ENCODE data around the gene TRIO. TPM values are rescaled to one million over a fixed set of nuclear protein-coding genes. Genes with fewer than 3 reads are reported as not detected.
A peak's percentile ranks its signal among the peaks of the same experiment; 100 is the strongest.
"Not testable (repeated sequence)": the region's sequence is repeated elsewhere in the genome, so short reads cannot be mapped to it uniquely, and the experiment has no call there.

The TRIO gene
- 10 to 100 TPM; 35.0 to 77.5 (median 51.7) TPM for total RNA-seq
- 10 to 100 TPM; 18.5 to 31.7 (median 19.4) TPM for polyA plus RNA-seq
- long read RNA-seq, donor 1, partial matches to known transcripts: 6 of 8 reads
- long read RNA-seq, donor 1, other reads (novel, unspliced or antisense): 2 of 8 reads
- long read RNA-seq, donor 2, partial matches to known transcripts: 4 of 8 reads
- long read RNA-seq, donor 2, other reads (novel, unspliced or antisense): 4 of 8 reads

GRCh38 chr5:14142827-14143545 is at the start of gene TRIO:
Gene TRIO (plus strand): TSS chr5:14143342. CDS start chr5:14143726, 384 bp downstream.
- ATAC-seq (peak; percentile 77 to 85 (median 81)), DNase-seq (peak; percentile 88 to 95)
- 1% methylated on average over 55 to 79 of the region's 79 CpGs for WGBS, 3 donors
- TF ChIP-seq CTCF (IDR thresholded peaks at IDR 0.05): peak; percentile 53
- Histone ChIP-seq H3K27ac (peak within 1 kb of the TSS; percentile 95), H3K9me3 (no peaks in the 10 kb centered on the region), H3K27me3 (ENCODE audit: insufficient read depth in 3 of 3, low read length in 2 of 3) (no peaks in the 10 kb centered on the region), H3K4me3 (peak within 1 kb of the TSS; percentile 96), H3K36me3 (ENCODE audit: insufficient read depth in 1 of 2, low read depth in 1 of 2) (no peaks in the 10 kb centered on the region), H3K4me1 (peaks cover 52% of the 10 kb centered on the region)
- intact Hi-C loops (cut with DNase I): loop anchor here (5.0 kb wide), 2 partner anchors 101 to 124 kb away; no protein-coding TSS in a partner anchor

GRCh38 chr5:14097380-14097779 is 45.8 kb upstream of the TRIO start:
- intact Hi-C loops (cut with DNase I); H3K9me3 ChIP-seq; H3K4me3 ChIP-seq; DNase-seq; ATAC-seq; H3K4me1 ChIP-seq; H3K36me3 ChIP-seq (ENCODE audit: insufficient read depth in 1 of 2, low read depth in 1 of 2); H3K27ac ChIP-seq; H3K27me3 ChIP-seq (ENCODE audit: insufficient read depth in 3 of 3, low read length in 2 of 3): not testable (repeated sequence)
- 67 to 72% (median 71%) methylated on average over 2 of the region's 2 CpGs for WGBS, 3 donors

GRCh38 chr5:14097998-14098471 is 45.1 kb upstream of the TRIO start:
- intact Hi-C loops (cut with DNase I): no loop called here
- Histone ChIP-seq H3K27ac (no peak overlapping the region), H3K4me1 (no peaks in the 10 kb centered on the region), H3K9me3 (no peaks in the 10 kb centered on the region), H3K4me3 (no peak overlapping the region), H3K36me3 (ENCODE audit: insufficient read depth in 1 of 2, low read depth in 1 of 2) (no peaks in the 10 kb centered on the region), H3K27me3 (ENCODE audit: insufficient read depth in 3 of 3, low read length in 2 of 3) (no peaks in the 10 kb centered on the region)
- TF ChIP-seq CTCF (IDR thresholded peaks at IDR 0.05): no peak
- ATAC-seq: no peak
- DNase-seq: no peak
- 54 to 91% (median 78%) methylated on average over 1 of the region's 1 CpG for WGBS, 3 donors

- Histone ChIP-seq H3K9me3 (no peaks in the 10 kb centered on the region), H3K4me3 (no peak overlapping the region), H3K4me1 (no peaks in the 10 kb centered on the region), H3K27ac (no peak overlapping the region), H3K27me3 (ENCODE audit: insufficient read depth in 3 of 3, low read length in 2 of 3) (no peaks in the 10 kb centered on the region), H3K36me3 (ENCODE audit: insufficient read depth in 1 of 2, low read depth in 1 of 2) (no peaks in the 10 kb centered on the region)
- WGBS, 3 donors: 89 to 92% (median 90%) methylated on average over 10 of the region's 10 CpGs
- DNase-seq: no peak
- intact Hi-C loops (cut with DNase I): loop anchor here in 1 of 2 donors (10.0 kb wide), 1 partner anchor 115 kb away; no protein-coding TSS in a partner anchor
- no peak for TF ChIP-seq CTCF (IDR thresholded peaks at IDR 0.05)
- no peak for ATAC-seq
Measured at GRCh38 chr5:14100281-14100680, 42.9 kb upstream of the TRIO start.

- Histone ChIP-seq H3K27ac (no peak overlapping the region), H3K36me3 (ENCODE audit: insufficient read depth in 1 of 2, low read depth in 1 of 2) (no peaks in the 10 kb centered on the region), H3K9me3 (no peaks in the 10 kb centered on the region), H3K4me1 (no peaks in the 10 kb centered on the region), H3K4me3 (no peak overlapping the region), H3K27me3 (ENCODE audit: insufficient read depth in 3 of 3, low read length in 2 of 3) (no peaks in the 10 kb centered on the region)
- ATAC-seq (no peak), DNase-seq (no peak)
- intact Hi-C loops (cut with DNase I): loop anchor here in 1 of 2 donors (10.0 kb wide), 1 partner anchor 117 kb away; no protein-coding TSS in a partner anchor
- no peak for TF ChIP-seq CTCF (IDR thresholded peaks at IDR 0.05)
- 31 to 53% (median 32%) methylated on average over 2 of the region's 2 CpGs for WGBS, 3 donors
Measured at GRCh38 chr5:14101922-14102321, 41.2 kb upstream of the TRIO start.

All from psoas muscle (tissue), 8 donors.